Ovary (tissue), 9 donors: ENCODE data around the gene UGT1A7. TPM values are rescaled to one million over a fixed set of nuclear protein-coding genes. Genes with fewer than 3 reads are reported as not detected.

Source experiments
- DNase-seq, 5 donors: peaks; one replicate each; pipeline ENCODE4 v3.0.0-alpha.2; 2019 to 2020
- H3K27ac ChIP-seq, 2 donors: fragments of 200-600 bp; one replicate each; pipeline versions ENCODE4 v1.5.1 to v1.8.0; 2019 to 2022
- H3K27me3 ChIP-seq: fragments of 200-600 bp; one replicate; pipeline ENCODE4 v1.8.0; 2022
- H3K36me3 ChIP-seq: fragments of 200-600 bp; sonication (generic); one replicate; pipeline ENCODE4 v1.5.1; 2019
- H3K4me1 ChIP-seq: one replicate; pipeline ENCODE4 v1.8.1; 2013; ENCODE audit warnings: mild to moderate bottlenecking, moderate library complexity; ENCODE audit not compliant: insufficient read depth
- H3K4me3 ChIP-seq: fragments of 200-600 bp; sonication (generic); one replicate; pipeline ENCODE4 v1.5.1; 2017
- H3K9me3 ChIP-seq, 2 donors: fragments of 200-600 bp in 1 of 2; sonication (generic) in 1 of 2; one replicate each; pipeline versions ENCODE4 v1.5.1 to v1.8.1; 2013 to 2019; ENCODE audit warnings: mild to moderate bottlenecking in 1 of 2, moderate library complexity in 1 of 2
- EP300 ChIP-seq: sonication (generic); formaldehyde crosslinking; IDR thresholded peaks from one replicate; pipeline ENCODE4 v1.6.1; 2017; ENCODE audit warnings: antibody characterized with exemption
- POLR2A ChIP-seq: fragments of 450-650 bp; IDR thresholded peaks from one replicate; pipeline ENCODE4 v1.6.1; 2017; ENCODE audit warnings: antibody characterized with exemption, mild to moderate bottlenecking, moderate library complexity
- WGBS, 3 donors: extraction: QIAGEN DNeasy Blood & Tissue Kit in 1 of 3; methylation state at CpG; one replicate each; pipeline versions ENCODE4 v1.1.5 to v1.1.7; 2013 to 2017; 5-methylcytosine and 5-hydroxymethylcytosine counted together
- intact Hi-C, 4 donors: fragments of 100-400 bp; cut with DNase I; formaldehyde crosslinking; loops; one replicate each; pipeline versions ENCODE4 v1.11.0 to v1.15.1; 2022 to 2023
- polyA plus RNA-seq, 2 donors: library from polyadenylated mRNA; stranded (reverse); fragments of 200-250 nt in 1 of 2; fragments of 350-450 nt in 1 of 2; fragmentation: Illumina TruSeq in 1 of 2; extraction: RNeasy Lipid Tissue Mini Kit (QIAGEN cat#74804) in 1 of 2; gene quantifications; one replicate each; pipeline ENCODE4 v1.2.3, GENCODE V29; 2013 to 2014
- total RNA-seq, 7 donors: library from RNA; depleted of rRNA in 2 of 7; stranded (reverse); fragments of >200 nt in 2 of 7; fragmentation: NEBNext Ultra II Directional in 3 of 7; extraction: Animal tissue kit (Norgen Biotek cat#: 25700) in 3 of 7; gene quantifications; one replicate each; pipeline versions ENCODE4 v1.1.0 to v1.2.4, GENCODE V29; 2016 to 2023
- TF ChIP-seq, protein P1 (sequence below), 3 donors: fragments of 450-650 bp in 2 of 3; fragments of 200-600 bp in 1 of 3; IDR thresholded peaks; one replicate each; pipeline versions ENCODE4 v1.5.1 to v1.8.0; 2016 to 2022; ENCODE audit warnings: antibody characterized with exemption in 3 of 3, mild to moderate bottlenecking in 1 of 3
- donor health status: DM: no; HTN: no; CAD: no; lungs with moderate emphysema.
- donor health status: DM: no; HTN: no; CAD: no.
- donor health status: Bipolar disorder and iron deficiency.
- donor health status: DM: yes; HTN: yes; CAD: no.
- donor health status: DM: no; HTN: no; CAD: no.
- donor health status: DM: yes; HTN: yes; CAD: no.

UGT1A7 gene
- total and polyA plus RNA-seq, 9 donors = not detected

DNA sequence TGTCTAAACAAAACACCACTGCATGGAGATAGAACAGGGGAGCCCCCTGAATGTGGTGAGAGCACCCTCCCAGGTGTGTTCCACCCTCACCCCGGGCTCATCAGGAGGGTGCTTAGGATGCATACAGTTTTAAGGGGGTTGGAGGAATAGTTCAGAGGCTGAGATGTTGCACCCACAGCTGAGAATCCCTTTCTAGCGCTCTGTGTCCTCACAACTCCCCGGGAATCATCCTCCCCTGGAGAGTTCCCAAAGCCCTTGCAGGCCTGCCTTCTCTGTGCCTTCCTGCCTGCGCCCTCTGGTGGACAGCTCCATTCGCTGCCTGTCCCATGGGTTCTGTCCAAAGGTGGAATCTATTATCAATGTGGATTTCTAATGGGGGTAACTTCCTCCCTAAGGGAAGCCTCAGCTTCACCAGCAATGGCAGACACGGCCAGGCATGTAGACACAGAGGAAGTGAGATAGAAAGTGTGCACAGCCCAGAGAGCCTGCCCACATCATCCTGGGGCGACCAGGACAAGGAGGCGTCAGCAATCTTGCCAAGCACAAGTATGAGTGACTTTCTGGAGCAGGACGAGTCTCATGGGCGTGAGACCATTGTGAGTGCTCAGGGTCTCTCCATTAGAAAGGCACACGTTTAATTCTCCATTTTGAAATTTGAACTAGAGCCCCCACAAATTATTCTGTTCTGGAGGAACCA is 29.8 kb downstream of the UGT1A7 start:
- DNase-seq = peak; percentile 23 to 71 (median 27)
- Histone ChIP-seq H3K9me3 (no peaks in the 10 kb centered on the region), H3K4me3 (no peak overlapping the region), H3K36me3 (no peaks in the 10 kb centered on the region), H3K27me3 (no peaks in the 10 kb centered on the region), H3K4me1 (no peaks in the 10 kb centered on the region), H3K27ac (no peak overlapping the region)
- intact Hi-C loops = no loop called here
- WGBS, 3 donors = 35 to 39% (median 39%) methylated on average over 11 of the region's 11 CpGs
- TF ChIP-seq, protein P1, sequence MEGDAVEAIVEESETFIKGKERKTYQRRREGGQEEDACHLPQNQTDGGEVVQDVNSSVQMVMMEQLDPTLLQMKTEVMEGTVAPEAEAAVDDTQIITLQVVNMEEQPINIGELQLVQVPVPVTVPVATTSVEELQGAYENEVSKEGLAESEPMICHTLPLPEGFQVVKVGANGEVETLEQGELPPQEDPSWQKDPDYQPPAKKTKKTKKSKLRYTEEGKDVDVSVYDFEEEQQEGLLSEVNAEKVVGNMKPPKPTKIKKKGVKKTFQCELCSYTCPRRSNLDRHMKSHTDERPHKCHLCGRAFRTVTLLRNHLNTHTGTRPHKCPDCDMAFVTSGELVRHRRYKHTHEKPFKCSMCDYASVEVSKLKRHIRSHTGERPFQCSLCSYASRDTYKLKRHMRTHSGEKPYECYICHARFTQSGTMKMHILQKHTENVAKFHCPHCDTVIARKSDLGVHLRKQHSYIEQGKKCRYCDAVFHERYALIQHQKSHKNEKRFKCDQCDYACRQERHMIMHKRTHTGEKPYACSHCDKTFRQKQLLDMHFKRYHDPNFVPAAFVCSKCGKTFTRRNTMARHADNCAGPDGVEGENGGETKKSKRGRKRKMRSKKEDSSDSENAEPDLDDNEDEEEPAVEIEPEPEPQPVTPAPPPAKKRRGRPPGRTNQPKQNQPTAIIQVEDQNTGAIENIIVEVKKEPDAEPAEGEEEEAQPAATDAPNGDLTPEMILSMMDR (IDR thresholded peaks at IDR 0.05) = no peak
- no peak for TF ChIP-seq POLR2A

DNA sequence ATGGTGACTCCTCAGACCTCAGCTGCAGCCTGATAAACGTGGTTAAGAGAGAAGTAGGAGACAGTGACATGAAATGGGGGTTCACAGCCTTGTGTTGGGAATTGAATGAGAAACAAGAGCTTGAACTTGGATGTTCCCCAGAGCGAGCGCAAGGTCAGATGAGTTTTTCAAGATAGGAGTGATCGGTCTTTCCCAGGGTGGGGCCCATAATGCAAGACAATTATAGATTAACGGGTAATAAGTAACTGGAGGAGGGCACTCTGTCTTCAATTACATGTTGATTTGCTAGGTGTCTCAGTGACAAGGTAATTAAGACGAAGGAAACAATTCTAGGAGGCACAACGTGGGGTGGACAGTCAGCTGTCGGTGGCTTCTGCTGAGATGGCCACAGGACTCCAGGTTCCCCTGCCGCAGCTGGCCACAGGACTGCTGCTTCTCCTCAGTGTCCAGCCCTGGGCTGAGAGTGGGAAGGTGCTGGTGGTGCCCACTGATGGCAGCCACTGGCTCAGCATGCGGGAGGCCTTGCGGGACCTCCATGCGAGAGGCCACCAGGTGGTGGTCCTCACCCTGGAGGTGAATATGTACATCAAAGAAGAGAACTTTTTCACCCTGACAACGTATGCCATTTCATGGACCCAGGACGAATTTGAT is 31.0 kb downstream of the UGT1A7 start, which contains the start of gene UGT1A5:
Gene UGT1A5, plus strand, starts transcription at position 297 of the 651 bp plus-strand sequence. Its CDS starts 85 bp downstream, at position 382.
- intact Hi-C loops = no loop called here
- Histone ChIP-seq H3K27ac (no peak within 1 kb of the TSS), H3K4me1 (no peaks in the 10 kb centered on the region), H3K36me3 (no peaks in the 10 kb centered on the region), H3K4me3 (no peak within 1 kb of the TSS), H3K9me3 (no peaks in the 10 kb centered on the region), H3K27me3 (no peaks in the 10 kb centered on the region)
- TF ChIP-seq, protein P1 (IDR thresholded peaks at IDR 0.05) = no peak
- TF ChIP-seq EP300 = no peak
- no peak for TF ChIP-seq POLR2A
- DNase-seq = no peak
- WGBS, 3 donors = 69 to 81% (median 71%) methylated on average over 14 of the region's 14 CpGs

- Histone ChIP-seq H3K27ac (no peak overlapping the region), H3K27me3 (no peaks in the 10 kb centered on the region), H3K9me3 (no peaks in the 10 kb centered on the region), H3K36me3 (no peaks in the 10 kb centered on the region), H3K4me1 (no peaks in the 10 kb centered on the region), H3K4me3 (no peak overlapping the region)
- WGBS, 3 donors = 72 to 80% (median 73%) methylated on average over 7 of the region's 7 CpGs
- intact Hi-C loops = no loop called here
- no peak for DNase-seq
- no peak for TF ChIP-seq POLR2A
- TF ChIP-seq EP300 = no peak
- TF ChIP-seq, protein P1 (IDR thresholded peaks at IDR 0.05) = no peak
Observed at GRCh38 chr2:233713262-233713615, 31.5 kb downstream of the UGT1A7 start.

DNA sequence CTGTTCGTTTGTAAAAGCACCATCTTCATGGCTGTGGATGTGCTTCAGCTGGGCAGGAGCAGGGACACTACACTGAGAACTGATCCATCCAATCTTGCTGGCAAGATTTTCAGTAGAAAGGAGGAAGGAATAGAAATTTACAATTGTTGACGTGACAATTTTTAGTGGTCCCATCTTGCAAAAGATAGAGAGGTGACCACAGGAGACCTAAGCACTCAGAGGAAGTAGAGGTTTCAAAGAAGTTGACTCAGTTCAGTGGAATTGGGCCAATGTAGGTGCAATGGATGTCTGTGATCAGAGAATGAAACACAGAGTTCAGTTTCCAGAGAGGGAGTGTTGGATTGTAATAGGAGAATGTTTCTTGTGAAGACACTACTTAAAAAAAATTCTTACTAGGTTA is 32.4 kb downstream of the UGT1A7 start:
- WGBS, 3 donors = 60 to 71% (median 68%) methylated on average over 2 of the region's 2 CpGs

More for the DNA sequence above, 32.4 kb downstream of the UGT1A7 start:
- H3K4me1 ChIP-seq = no peaks in the 10 kb centered on the region
- no peak for DNase-seq
- H3K36me3 ChIP-seq = no peaks in the 10 kb centered on the region
- intact Hi-C loops = no loop called here
- TF ChIP-seq EP300 = no peak
- no peak for TF ChIP-seq POLR2A
- TF ChIP-seq, protein P1 (IDR thresholded peaks at IDR 0.05) = no peak
- no peaks in the 10 kb centered on the region for H3K9me3 ChIP-seq
- H3K27me3 ChIP-seq = no peaks in the 10 kb centered on the region
- no peak overlapping the region for H3K27ac ChIP-seq
- H3K4me3 ChIP-seq = no peak overlapping the region
